ENCODE measurements around the gene PTPRH. TPM values are rescaled to one million over a fixed set of nuclear protein-coding genes. Genes with fewer than 3 reads are reported as not detected.

PTPRH gene
- total and polyA plus RNA-seq, 9 of the 15 experiments (the other 6 are each of a cell fraction or from before 2014, with no cell fraction given), result 0.87 to 34.3 (median 22.7) TPM

- no peak for TF ChIP-seq TAF9B (IDR thresholded peaks at IDR 0.05; ENCODE audit: partially characterized antibody)
- peak; percentile 25; the same call in 1 of the 2 replicates for TF ChIP-seq REST (IDR thresholded peaks at IDR 0.05; ENCODE audit: borderline replicate concordance)
- TF ChIP-seq REST (CRISPR knock-in tag; IDR thresholded peaks at IDR 0.05; ENCODE audit: low read depth), result no peak
- peak; percentile 51 for TF ChIP-seq PRDM10 (IDR thresholded peaks at IDR 0.05; ENCODE audit: partially characterized antibody)
- 0 out of 2 replicates have a peak, but pooled peaks have one; percentile 31 for TF ChIP-seq LCOR (CRISPR knock-in tag; IDR thresholded peaks at IDR 0.05)
- peak; percentile 45; the same call in 1 of the 2 replicates for TF ChIP-seq TEAD4 (IDR thresholded peaks at IDR 0.05; ENCODE audit: low read length)
- no peak for TF ChIP-seq TEAD4 (CRISPR knock-in tag; IDR thresholded peaks at IDR 0.05; ENCODE audit: borderline replicate concordance)
- TF ChIP-seq RBM25 (IDR thresholded peaks at IDR 0.05; ENCODE audit: low read depth, low read length, severe bottlenecking), result no peak
- no peak for TF ChIP-seq PCBP2 (IDR thresholded peaks at IDR 0.05; ENCODE audit: low read depth, low read length, poor library complexity, severe bottlenecking)
- peak in 1 of 2 experiments; percentile 67; a peak in 1 of 3 replicates for TF ChIP-seq CBX3 (IDR thresholded peaks at IDR 0.05; ENCODE audit: borderline replicate concordance in 1 of 2, low read length in 2 of 2)
- no peak for TF ChIP-seq FOXP4 (CRISPR knock-in tag; IDR thresholded peaks at IDR 0.05; ENCODE audit: borderline replicate concordance)
These were observed 63.1 kb downstream of the PTPRH start (continued) for GRCh38 chr19:55146078-55146704.

Measured in K562 (cell line).